HFF-Myc (cell line): Measurements from ENCODE around the gene PIGL.
"Not testable (repeated sequence)": the region's sequence is repeated elsewhere in the genome, so short reads cannot be mapped to it uniquely, and the experiment has no call there.

ENCODE experiments used
- DNase-seq: peaks from one replicate; pipeline ENCODE4 v3.0.0-alpha.2; 2011; ENCODE audit warnings: low read depth; ENCODE audit errors: extremely low read depth
- H3K4me3 ChIP-seq: replicated peaks from 2 replicates; pipeline ENCODE4 v1.5.1; 2011; ENCODE audit warnings: low read depth, mild to moderate bottlenecking, control low read depth, low read length
- TF ChIP-seq, protein P1 (sequence below): IDR thresholded peaks from 2 replicates; pipeline ENCODE4 v1.5.1; 2012; ENCODE audit warnings: mild to moderate bottlenecking, low read depth, low read length, control low read depth; ENCODE audit errors: missing control alignments

PIGL gene

DNA sequence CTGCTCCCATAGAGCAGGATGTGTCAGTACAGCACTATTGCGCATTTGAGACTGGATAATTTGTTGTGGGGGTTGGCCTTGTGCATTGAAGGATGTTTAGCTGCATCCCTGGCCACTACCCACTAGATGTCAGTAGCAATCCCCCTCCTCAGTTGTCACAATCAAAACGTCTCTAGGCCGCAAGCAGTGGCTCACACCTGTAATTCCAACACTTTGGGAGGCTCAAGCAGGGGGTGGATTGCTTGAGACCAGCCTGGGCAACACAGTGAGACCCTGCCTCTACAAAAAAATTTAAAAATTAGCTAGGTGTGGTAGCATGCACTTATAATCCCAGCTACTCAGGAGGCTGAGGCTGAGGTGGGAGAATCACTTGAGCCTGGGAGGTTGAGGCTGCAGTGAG, 87.8 kb downstream of the PIGL start:
- H3K4me3 ChIP-seq: no peak overlapping the region
- TF ChIP-seq, protein P1, sequence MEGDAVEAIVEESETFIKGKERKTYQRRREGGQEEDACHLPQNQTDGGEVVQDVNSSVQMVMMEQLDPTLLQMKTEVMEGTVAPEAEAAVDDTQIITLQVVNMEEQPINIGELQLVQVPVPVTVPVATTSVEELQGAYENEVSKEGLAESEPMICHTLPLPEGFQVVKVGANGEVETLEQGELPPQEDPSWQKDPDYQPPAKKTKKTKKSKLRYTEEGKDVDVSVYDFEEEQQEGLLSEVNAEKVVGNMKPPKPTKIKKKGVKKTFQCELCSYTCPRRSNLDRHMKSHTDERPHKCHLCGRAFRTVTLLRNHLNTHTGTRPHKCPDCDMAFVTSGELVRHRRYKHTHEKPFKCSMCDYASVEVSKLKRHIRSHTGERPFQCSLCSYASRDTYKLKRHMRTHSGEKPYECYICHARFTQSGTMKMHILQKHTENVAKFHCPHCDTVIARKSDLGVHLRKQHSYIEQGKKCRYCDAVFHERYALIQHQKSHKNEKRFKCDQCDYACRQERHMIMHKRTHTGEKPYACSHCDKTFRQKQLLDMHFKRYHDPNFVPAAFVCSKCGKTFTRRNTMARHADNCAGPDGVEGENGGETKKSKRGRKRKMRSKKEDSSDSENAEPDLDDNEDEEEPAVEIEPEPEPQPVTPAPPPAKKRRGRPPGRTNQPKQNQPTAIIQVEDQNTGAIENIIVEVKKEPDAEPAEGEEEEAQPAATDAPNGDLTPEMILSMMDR: peak; percentile 55
- no peak for DNase-seq

DNA sequence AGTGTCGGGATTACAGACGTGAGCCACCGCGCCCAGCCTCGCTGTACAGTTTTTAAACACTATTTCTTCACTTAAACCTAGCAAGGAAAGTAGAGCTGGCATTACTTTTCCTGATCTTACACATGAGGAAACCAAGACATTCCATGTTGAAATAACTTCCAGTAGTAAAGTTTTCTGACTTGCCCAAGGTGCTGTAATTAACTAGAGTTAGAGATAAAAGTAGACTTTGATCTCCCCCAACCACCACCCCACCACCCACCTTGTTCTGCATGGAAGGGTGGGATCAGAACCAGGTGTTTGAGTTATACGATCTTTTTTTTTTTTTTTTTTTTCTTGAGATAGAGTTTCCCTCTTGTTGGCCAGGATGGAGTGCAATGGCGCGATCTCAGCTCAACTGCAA, 89.2 kb downstream of the PIGL start:
- H3K4me3 ChIP-seq: no peak overlapping the region
- TF ChIP-seq, protein P1: no peak
- DNase-seq: no peak

DNA sequence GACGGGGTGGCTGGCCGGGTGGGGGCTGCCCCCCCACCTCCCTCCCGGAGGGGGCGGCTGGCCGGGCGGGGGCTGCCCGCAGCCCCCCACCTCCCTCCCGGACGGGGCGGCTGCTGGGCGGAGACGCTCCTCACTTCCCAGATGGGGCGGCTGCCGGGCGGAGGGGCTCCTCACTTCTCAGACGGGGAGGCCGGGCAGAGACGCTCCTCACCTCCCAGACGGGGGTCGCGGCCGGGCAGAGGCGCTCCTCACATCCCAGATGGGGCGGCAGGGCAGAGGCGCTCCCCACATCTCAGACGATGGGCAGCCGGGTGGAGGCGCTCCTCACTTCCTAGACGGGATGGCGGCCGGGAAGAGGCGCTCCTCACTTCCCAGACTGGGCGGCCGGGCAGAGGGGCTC, 95.1 kb downstream of the PIGL start:
- not testable (repeated sequence) for H3K4me3 ChIP-seq, DNase-seq

DNA sequence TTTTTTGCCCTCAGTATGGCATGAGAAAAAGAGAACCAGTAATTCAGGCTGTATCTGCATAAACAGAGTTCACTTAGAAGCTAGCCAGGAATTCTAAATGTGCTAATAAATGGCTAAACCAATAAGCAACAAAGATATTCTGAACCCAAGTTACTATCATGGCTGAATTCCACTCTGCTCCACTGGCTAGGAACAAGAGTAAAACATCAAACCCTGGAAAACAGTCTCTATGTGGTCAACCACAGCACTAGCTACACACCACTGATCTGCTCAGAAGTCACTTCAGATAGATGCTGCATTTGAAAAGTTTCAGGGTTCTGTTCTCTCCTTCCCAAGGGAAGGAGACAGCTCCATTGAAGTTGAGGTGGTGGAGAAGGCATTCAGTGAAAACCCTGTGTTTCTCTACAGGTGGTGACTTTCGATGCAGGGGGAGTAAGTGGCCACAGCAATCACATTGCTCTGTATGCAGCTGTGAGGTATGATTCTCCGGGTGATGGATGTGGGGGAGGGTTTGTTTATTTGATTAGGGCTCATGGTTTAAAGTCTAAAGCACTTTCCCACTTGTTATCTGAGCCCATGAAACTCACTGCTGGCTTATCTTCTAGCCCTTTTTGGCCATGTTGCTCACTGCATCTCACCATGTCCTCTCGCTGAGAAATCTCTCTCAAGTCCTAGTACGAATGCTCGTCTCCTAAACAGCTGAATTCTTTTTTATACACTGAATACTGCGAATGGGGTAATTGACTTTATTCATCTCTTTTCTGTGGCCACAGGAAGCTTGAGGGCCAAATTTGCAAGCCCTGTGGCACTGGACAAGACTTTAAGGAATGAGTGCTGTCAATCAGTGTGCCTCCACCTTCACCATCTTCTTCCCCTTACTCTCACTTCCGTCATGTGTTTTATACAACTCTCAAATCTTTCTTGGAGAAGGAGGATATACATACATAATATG, 96.4 kb downstream of the PIGL start:
- TF ChIP-seq, protein P1: no peak
- DNase-seq: no peak
- no peak overlapping the region for H3K4me3 ChIP-seq

DNA sequence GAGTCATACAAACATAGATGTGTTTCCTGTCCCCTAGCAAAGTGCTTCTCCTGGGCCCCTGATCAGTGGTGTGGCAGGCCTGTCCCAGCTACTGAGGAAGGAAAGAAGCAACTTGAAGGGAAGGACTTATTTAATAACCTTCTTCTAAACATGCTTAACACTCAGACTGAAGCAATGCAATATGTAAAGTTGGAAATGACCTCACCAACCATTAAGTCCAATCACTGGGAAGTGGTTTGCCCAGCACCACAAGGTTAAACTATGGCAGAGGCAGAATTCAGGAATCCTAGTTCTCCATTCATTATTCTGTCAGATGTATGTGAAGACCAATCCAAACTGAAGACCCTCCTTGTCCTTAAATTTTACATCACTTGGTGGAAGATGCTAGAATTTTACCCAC, 97.2 kb downstream of the PIGL start:
- no peak for DNase-seq
- TF ChIP-seq, protein P1: no peak
- no peak overlapping the region for H3K4me3 ChIP-seq

DNA sequence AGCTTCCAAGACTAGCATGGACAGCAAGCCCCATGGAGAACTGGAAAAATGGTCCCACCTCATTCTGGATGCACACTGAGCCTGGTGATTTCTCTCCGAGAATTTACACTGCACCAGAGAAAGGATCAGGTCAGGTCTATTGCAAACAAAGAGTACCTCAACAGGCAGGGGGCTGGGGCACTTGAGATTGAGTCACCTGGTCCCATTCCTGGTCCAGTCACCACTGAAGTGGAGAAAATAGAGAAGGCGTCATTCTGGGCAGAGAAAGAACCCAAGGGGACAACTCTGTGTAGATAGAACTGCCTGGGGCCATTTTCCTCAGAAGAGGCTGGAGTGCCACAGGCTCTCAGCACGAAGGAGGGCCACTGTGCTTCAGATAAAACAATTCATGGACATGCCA, 97.8 kb downstream of the PIGL start:
- DNase-seq: no peak
- TF ChIP-seq, protein P1: no peak

DNA sequence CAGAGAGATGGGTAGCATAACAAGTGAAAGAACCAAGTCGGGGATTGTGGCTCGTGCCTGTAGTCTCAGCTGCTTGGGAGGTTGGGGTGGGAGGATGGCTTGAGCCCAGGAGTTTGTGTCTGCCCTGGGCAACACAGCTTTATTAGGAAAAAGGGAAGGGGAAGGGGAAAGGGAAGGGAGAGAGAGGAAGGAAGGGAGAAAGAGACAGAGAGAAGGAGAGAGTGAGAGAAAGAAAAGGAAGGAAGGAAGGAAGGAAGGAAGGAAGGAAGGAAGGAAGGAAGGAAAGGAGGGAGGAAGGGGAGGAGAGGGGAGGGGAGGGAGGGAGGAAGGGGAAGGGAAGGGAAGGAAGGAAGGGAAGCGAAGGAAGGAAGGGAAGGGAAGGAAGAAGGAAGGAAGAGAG, 103.0 kb downstream of the PIGL start:
- H3K4me3 ChIP-seq: no peak overlapping the region
- DNase-seq: no peak
- TF ChIP-seq, protein P1: no peak

More for the DNA sequence above, 97.8 kb downstream of the PIGL start:
- H3K4me3 ChIP-seq: no peak overlapping the region
